ENCODE data around the gene ADCY2.

ADCY2 gene

DNA sequence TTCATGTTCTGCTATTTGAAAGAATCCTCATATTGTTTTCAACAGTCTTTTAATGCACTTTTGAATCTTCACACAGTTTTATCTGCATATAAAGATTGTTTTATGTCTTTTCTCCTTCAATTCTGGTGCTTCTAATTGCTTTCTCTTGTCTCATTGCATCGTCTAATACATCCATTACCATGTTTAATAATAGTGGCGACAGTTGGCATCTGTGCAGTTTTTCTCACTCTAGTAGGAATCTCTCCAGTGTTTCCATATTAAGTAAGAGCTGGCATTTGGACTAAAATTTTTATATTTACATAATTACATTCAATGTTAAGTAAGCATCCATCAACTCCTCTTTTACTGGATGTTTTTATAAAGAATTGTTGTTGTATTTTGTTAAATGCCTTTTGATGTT lies 49.9 kb downstream of the ADCY2 start:
- DNase-seq: no peak

GRCh38 chr5:7446913-7447312 lies 51.0 kb downstream of the ADCY2 start:
- no peak for DNase-seq

- no peak for DNase-seq
Measured at GRCh38 chr5:7453947-7454346, 58.0 kb downstream of the ADCY2 start.

DNA sequence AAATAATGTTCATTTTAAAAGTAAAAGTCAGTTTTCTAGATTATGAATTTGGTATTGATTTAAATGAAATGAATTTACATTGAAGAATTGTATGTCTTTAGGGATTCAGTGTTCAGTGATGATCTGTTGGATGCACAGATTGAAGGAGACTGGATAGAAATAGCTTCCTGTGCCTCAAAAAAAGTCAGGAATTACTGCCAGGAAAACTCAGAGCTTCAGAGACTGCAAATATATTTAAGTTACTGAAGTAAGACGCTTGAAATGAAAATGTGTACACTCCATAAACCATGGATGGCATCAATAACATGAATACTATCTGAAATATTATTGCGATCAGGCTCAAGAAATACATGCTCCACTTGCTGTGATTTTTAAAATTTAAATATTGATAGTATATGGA lies 60.3 kb downstream of the ADCY2 start:
- no peak for DNase-seq

DNA sequence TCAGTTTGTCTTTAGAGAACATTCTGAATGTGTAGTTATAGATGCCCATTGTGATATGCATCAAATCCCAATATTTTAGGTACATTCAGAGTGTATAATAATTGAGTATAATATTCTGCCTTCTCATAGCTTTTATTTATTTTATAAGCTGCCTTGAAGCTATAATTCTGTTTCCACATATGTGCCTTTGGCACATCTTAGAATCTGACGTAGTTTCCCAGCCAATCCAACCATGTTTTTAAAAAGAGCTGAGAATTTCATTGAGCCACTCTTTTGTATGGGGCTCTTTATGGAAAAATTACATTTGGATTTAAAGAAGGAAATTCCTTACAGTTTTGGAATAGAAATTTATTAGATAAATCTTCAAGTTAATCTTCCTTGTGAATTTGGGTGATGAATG lies 65.4 kb downstream of the ADCY2 start:
- DNase-seq: no peak

DNA sequence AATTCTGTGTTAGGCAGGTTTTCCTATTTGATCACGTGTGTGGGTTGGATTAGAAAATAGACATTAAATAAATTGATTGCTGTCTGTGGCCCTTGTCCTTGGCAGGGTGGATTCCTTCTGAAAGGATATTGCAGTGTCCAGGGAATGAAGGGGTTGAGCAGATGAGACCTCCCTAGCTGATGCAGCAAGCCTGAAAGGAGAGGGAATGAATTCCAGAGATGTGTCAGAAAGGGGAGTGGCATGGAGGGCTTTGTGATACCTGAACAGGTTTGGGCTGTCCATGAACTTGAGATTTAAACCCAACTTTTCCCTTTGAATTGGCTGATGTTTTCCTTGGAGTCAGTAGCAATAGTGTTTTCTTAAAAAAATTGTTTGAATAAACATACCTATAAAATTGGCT lies 66.8 kb downstream of the ADCY2 start:
- DNase-seq: no peak

- no peak for DNase-seq
Measured at GRCh38 chr5:7464182-7464581, 68.2 kb downstream of the ADCY2 start.

DNA sequence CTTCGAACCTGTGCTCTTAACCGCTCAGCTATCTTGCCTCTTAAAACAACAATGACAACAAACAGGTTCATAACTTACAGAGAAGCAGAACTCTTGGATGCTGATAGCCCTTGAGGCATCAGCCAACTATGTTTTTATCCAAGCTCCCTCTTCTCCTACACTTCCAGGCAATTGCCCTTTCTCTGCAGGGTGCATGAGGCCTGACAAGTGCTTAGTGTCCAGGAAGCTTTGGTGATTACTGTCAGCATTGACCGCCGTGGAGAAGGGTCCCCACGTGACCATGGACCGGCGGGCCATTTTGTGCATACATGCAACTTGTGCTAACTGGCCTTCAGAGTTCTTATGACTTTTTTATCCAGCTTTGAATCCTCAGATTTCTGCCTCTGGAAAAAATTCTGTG lies 71.2 kb downstream of the ADCY2 start:
- DNase-seq: no peak

DNA sequence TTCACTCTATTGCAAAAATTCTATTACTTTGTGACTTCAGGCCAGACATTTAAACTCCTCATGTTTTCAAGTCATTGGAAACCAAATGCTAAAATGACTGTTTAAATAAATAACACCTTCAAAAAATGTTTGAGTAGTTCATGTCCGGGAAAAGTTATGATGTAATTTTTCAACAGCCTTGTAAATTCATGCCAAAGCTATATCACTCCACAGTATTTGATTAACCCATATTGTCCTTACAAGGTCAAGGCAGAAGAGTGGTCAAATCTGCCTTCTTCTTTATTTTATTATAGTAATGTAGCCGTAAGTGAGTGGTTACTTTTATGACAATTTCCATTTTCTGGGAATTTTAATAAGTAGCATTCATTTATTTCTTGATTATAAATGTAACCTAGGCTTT lies 72.8 kb downstream of the ADCY2 start:
- no peak for DNase-seq

GRCh38 chr5:7471710-7472109 lies 75.8 kb downstream of the ADCY2 start:
- DNase-seq: no peak

GRCh38 chr5:7473115-7473514 lies 77.2 kb downstream of the ADCY2 start:
- DNase-seq: no peak

DNA sequence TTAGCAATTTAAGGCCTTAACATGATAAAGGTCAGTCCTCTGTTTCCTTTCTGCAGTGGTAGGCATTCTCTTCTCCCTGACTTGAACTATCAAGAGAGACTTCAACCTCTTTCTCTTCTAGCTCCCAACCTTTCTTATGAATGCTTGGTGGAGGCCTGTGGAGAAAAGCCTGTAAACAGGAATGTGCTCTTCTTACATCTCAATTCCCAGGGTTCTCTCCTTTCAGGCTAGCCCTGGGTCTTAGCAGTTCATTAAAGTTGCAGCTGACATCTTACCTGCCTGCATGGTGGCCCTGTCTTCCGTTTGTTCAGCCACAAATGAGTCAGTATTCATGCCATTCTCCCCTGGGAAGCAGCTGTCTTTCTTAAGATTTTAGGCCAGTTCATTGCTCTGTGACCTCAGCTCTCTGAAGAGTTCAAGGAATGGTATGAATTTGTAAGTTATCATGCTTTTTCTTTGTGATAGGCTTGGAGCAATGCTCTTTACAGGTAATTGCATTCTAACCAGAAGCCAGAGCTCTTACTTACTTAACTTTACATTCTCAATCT lies 77.8 kb downstream of the ADCY2 start:
- no peak for DNase-seq

DNA sequence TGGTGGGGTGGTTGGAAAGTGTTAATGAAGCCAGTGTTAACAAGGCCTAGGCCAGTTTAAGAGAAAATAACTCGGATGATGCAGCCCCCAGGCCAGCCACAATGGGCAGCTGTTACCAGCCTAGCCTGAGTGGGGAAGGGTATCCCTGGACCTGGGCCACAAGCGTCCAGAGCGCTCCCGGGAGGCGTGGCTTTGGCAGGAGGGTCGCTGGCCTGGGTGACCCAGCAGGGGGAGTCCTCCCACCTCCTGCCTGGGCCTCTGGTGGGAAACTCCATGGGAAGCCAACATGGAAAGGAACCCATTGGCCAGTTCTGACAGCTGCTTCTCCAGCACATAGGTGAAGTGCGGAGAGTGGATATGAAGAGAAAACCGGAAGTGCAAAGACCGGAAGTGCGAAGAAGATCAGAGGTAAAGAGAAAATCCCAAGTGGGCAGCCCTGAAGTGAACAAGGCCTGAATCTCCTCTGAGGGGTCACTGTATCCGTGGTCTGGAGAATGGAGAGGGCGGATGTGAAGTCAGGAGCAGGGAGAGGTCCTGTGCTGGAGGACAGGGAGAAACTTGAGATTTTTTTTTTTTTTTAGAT lies 79.0 kb downstream of the ADCY2 start:
- no peak for DNase-seq

- no peak for DNase-seq
Measured at GRCh38 chr5:7478459-7478858, 82.5 kb downstream of the ADCY2 start.

DNA sequence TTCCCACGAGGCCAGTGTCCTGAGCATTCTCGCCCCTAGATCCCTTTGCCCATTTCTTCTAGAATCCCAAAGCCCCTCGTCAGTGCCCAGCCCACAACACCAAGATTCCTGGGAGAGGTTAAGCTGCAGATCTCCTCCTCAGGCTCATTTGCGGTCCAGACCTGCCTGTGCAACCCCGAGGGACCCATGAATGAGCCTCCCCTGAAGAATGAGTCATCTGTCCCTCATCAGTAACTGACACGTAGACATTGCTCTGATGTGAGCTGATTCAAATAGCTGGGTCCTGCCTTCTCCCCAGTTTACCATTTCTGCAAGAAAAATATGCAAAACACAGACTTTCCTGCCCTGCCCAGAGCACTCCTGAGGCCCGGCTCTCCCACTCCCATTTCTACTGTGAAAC lies 92.8 kb downstream of the ADCY2 start:
- DNase-seq: no peak

DNA sequence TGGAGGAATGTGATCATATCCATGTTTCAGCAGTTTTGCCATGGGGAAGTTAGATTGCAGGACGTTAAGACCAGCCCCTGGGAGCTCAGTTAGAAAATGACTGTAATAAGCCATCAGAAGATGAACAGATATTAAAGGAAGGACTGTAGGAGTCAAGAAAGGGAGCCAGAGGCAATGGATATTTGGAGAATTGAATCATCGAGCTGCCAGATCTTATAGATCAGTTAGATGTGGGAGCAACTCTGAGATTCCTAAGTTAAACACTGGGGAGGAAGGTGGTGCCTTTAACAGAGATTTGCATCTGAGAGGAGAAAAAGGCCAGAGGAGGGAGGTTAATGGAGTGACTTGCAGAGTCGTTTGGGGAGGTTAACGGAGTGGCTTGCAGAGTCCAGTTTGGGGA lies 96.4 kb downstream of the ADCY2 start:
- DNase-seq: no peak

- DNase-seq: no peak
Measured at GRCh38 chr5:7493081-7493480, 97.1 kb downstream of the ADCY2 start.

DNA sequence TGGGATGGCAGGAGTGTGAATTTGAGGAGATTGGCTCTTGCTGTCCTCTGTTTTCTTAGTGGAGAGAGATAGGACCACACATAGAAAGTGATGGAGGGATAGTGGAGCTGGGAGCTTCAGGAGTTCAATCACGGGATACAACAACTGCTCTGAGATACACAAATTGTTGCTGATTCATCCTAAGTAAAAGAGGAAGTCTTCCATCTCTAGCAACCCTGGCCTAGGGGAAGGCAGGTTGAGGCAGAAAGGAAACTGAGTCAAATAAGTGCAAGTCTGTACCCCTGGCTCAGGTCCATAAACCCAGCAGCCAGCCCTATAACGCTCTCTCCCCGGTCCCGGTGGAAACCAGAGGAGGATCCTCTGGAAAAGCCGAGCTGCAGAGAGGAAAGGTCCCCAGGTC lies 97.7 kb downstream of the ADCY2 start:
- DNase-seq: no peak

DNA sequence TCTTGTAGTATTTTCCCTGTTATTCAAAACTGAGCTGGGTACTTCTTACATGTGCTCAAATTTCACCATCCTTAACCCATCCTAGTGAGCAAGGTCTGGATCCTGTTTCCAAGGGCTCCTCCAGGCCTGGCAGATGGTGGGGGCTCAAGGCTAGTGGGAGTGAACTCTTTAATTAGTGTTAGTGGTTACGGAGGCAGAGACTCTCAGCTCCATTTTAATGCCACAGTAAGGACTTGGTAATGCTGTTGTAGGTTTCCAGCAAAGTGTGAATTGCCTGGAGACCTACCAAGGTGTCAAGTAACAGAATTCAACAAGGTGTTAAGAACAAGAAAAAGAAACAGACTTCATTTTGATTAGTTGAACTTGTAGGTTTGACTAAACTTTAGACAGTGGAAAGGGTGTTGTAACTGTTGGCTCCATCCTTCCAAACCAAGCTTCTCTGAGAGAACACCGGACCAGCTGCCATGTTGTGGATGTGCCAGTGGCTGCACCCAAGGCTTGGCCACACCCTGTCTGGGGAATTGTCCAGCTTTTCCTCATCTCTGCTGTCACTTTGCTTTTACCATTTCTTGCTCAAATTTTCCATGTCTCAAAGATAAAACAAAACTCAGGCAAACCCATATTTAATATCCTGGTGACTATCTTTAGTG lies 98.7 kb downstream of the ADCY2 start:
- DNase-seq: no peak

DNA sequence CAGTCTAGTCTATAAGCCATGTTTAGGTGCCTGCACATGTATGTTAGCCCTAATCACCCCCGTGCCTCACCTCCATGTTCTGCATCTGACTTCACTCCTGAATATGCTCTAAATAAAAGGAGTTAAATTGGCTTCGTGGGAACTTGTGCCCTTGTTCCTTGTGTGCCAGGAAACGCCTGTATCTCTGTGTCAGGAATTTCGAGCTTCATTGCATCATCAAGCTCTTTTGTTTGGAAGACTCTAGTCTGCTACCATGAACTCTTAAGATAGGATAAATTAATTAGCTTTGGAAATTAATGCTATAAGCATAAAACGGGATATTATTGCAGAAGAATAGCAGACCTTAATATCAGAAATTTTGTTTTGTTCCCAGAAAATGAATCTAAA lies 99.2 kb downstream of the ADCY2 start:
- no peak for DNase-seq

- no peak for DNase-seq
Measured at GRCh38 chr5:7500256-7500655, 104.3 kb downstream of the ADCY2 start.

DNA sequence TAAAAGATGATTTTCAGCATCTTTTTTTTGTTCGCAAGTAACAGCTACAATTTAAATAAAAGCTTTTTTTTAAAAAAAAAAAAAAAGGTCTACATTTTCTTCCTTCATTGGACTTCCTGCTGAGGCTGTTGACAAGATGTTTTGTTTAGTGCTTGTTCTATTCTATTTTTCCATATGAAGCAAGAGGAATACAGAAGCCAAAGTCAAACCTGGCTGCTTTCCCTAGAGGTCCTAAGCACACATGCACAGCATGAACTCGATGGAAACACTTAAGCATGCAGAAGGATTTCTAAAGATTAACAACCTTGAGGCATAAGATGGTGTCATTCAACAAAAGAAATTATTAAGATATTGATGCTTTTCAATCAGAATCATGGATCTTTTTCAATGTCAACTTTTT lies 105.1 kb downstream of the ADCY2 start:
- no peak for DNase-seq

GRCh38 chr5:7503564-7503963 lies 107.6 kb downstream of the ADCY2 start:
- DNase-seq: no peak

GRCh38 chr5:7515284-7515914 lies 119.5 kb downstream of the ADCY2 start:
- no peak for DNase-seq

Data from inflammatory macrophage (primary cell).